Heart right ventricle (tissue), 16 donors: Measurements from ENCODE around the gene SUFU. TPM values are rescaled to one million over a fixed set of nuclear protein-coding genes. Genes with fewer than 3 reads are reported as not detected.

Source experiments
- ATAC-seq, 8 donors: fragments of 200-7000 bp; cut with Tn5 transposase; one replicate each; pipeline ENCODE4 v1.9.1; 2020; ENCODE audit warnings: mild to moderate bottlenecking in 8 of 8, moderate library complexity in 8 of 8, moderate number of reproducible peaks in 1 of 8
- DNase-seq, 2 donors: peaks; one replicate each; pipeline ENCODE4 v3.0.0-alpha.2; 2020
- H3K27ac ChIP-seq, 10 donors: fragments of 200-600 bp; sonication (generic) in 2 of 10; one replicate each; pipeline versions ENCODE4 v1.5.0 to v1.8.0; 2020 to 2022; ENCODE audit warnings: mild to moderate bottlenecking in 3 of 10
- H3K27me3 ChIP-seq, 7 donors: fragments of 200-600 bp; one replicate each; pipeline ENCODE4 v1.8.0; 2021 to 2022; ENCODE audit warnings: mild to moderate bottlenecking in 2 of 7
- H3K36me3 ChIP-seq, 9 donors: fragments of 200-600 bp; sonication (generic) in 1 of 9; one replicate each; pipeline versions ENCODE4 v1.5.0 to v1.8.0; 2020 to 2022; ENCODE audit warnings: mild to moderate bottlenecking in 2 of 9
- H3K4me1 ChIP-seq, 9 donors: fragments of 200-600 bp; sonication (generic) in 1 of 9; one replicate each; pipeline versions ENCODE4 v1.5.0 to v1.8.0; 2020 to 2022; ENCODE audit warnings: mild to moderate bottlenecking in 4 of 9
- H3K4me3 ChIP-seq, 10 donors: fragments of 200-600 bp; sonication (generic) in 2 of 10; one replicate each; pipeline versions ENCODE4 v1.5.0 to v1.8.0; 2020 to 2022; ENCODE audit warnings: mild to moderate bottlenecking in 7 of 10, moderate library complexity in 2 of 10
- H3K9me3 ChIP-seq, 11 donors: fragments of 200-600 bp in 10 of 11; sonication (generic) in 2 of 11; one replicate each; pipeline versions ENCODE4 v1.5.0 to v1.8.0; 2013 to 2022; ENCODE audit warnings: mild to moderate bottlenecking in 2 of 11, control low read depth in 1 of 11, moderate library complexity in 1 of 11
- WGBS, 2 donors: extraction: QIAGEN DNeasy Blood & Tissue Kit; methylation state at CpG; one replicate each; pipeline ENCODE4 v1.1.7; 2013; ENCODE audit warnings: inconsistent platforms in 1 of 2; 5-methylcytosine and 5-hydroxymethylcytosine counted together
- intact Hi-C, 10 donors: fragments of 100-400 bp; cut with DNase I; formaldehyde crosslinking; loops; one replicate each; pipeline versions ENCODE4 v1.11.1 to v1.14.2; 2022
- polyA plus RNA-seq, 2 donors: library from polyadenylated mRNA; stranded (reverse); fragments of 200-250 nt; gene quantifications; one replicate each; pipeline ENCODE4 v1.2.3, GENCODE V29; 2013
- total RNA-seq, 10 donors: library from RNA; stranded (reverse); fragmentation: NEBNext Ultra II Directional in 3 of 10; extraction: Animal tissue kit (Norgen Biotek cat#: 25700) in 3 of 10; gene quantifications; one replicate each; pipeline versions ENCODE4 v1.2.1 to v1.2.4, GENCODE V29; 2021 to 2023
- TF ChIP-seq, protein P1 (sequence below), 9 donors: fragments of 200-600 bp; sonication (generic) in 2 of 9; IDR thresholded peaks; one replicate each; pipeline versions ENCODE4 v1.5.0 to v1.8.0; 2021 to 2022; ENCODE audit warnings: antibody characterized with exemption in 9 of 9, mild to moderate bottlenecking in 5 of 9, moderate library complexity in 1 of 9
- donor health status: Arrhythmogenic right ventricular cardiomyopathy.
- donor health status: ischemic (EF 13 %, LVEDD 7.1; RV severe dilation, severe dysfunction).
- donor health status: healthy with polysubstance abuse.
- donor health status: DM: no; HTN: yes; CAD: no.
- donor health status: DM: no; HTN: no; CAD: no.
- donor health status: ischemic (EF 25% LVEDD 6.9; RV normal size, moderate dysfunction).
- donor health status: ischemic (EF 25% LVEDD 5.7; RV mildly dilated, moderate dysfunction).
- donor health status: healthy.
- donor health status: DM: yes; HTN: yes; CAD: no.
- donor health status: Ischemic cardiomyopathy.
- donor health status: ischemic (EF 35%, LVEDD 5.7; RV mildly dilated, moderate dysfunction).
- donor health status: nonischemic (EF 11% LVEDD 7.7; RV severe dilation, severe dysfunction).
- donor health status: DM: yes; HTN: yes; CAD: no.
- donor health status: PGD.
- donor health status: ischemic (EF 29% LVEDD 5.4; RV normal size, mild dysfunction).
- donor health status: nonischemic (EF 23%, LVEDD 6.1; RV moderate dilation, normal function).

The SUFU gene
- total and polyA plus RNA-seq, 12 donors: 3.3 to 10.1 (median 7.2) TPM

GRCh38 chr10:102654969-102655368 lies 151.2 kb downstream of the SUFU start:
- ATAC-seq (no peak), DNase-seq (no peak)
- Histone ChIP-seq H3K9me3 (no peaks in the 10 kb centered on the region), H3K27me3 (no peaks in the 10 kb centered on the region), H3K4me1 (peaks cover 31 to 76% (median 60%) of the 10 kb centered on the region in 9 donors), H3K4me3 (no peak overlapping the region), H3K36me3 (peaks cover 0 to 88% (median 43%) of the 10 kb centered on the region in 9 donors), H3K27ac (peak overlapping the region in 1 of 10 donors; percentile 20)
- intact Hi-C loops: loop anchor here in 1 of 10 donors (5.0 kb wide), 1 partner anchor 57 kb away; the partner anchor contains the start of genes ARL3 and SFXN2
- TF ChIP-seq, protein P1, sequence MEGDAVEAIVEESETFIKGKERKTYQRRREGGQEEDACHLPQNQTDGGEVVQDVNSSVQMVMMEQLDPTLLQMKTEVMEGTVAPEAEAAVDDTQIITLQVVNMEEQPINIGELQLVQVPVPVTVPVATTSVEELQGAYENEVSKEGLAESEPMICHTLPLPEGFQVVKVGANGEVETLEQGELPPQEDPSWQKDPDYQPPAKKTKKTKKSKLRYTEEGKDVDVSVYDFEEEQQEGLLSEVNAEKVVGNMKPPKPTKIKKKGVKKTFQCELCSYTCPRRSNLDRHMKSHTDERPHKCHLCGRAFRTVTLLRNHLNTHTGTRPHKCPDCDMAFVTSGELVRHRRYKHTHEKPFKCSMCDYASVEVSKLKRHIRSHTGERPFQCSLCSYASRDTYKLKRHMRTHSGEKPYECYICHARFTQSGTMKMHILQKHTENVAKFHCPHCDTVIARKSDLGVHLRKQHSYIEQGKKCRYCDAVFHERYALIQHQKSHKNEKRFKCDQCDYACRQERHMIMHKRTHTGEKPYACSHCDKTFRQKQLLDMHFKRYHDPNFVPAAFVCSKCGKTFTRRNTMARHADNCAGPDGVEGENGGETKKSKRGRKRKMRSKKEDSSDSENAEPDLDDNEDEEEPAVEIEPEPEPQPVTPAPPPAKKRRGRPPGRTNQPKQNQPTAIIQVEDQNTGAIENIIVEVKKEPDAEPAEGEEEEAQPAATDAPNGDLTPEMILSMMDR (IDR thresholded peaks at IDR 0.05): no peak
- WGBS, 2 donors: 89 to 92% methylated on average over 12 of the region's 12 CpGs

DNA sequence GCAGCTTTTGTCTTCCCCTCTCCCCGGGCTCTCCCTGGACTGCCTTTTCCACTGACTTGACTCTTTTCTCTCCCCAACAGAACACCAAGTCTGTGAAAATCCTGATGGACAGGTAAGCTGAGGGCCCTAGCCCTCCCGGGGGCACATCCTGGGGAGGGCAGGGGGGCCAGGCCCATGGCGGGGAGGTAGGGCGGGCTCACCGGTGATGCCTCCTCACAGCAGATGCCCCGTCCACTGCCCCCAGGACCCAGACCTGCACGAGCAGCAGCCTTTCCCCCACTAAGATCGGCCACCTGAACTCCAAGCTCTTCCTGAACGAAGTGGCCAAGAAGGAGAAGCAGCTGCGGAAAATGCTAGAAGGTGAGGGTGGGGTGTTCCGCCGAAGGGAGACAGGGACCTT lies 152.3 kb downstream of the SUFU start:
- Histone ChIP-seq H3K27me3 (no peaks in the 10 kb centered on the region), H3K4me1 (peaks cover 27 to 76% (median 56%) of the 10 kb centered on the region in 9 donors), H3K36me3 (peaks cover 0 to 84% (median 43%) of the 10 kb centered on the region in 9 donors), H3K27ac (no peak overlapping the region), H3K9me3 (no peaks in the 10 kb centered on the region), H3K4me3 (no peak overlapping the region)
- intact Hi-C loops: no loop called here
- DNase-seq (no peak), ATAC-seq (no peak)
- TF ChIP-seq, protein P1 (IDR thresholded peaks at IDR 0.05): no peak
- 90 to 93% methylated on average over 12 of the region's 12 CpGs for WGBS, 2 donors

DNA sequence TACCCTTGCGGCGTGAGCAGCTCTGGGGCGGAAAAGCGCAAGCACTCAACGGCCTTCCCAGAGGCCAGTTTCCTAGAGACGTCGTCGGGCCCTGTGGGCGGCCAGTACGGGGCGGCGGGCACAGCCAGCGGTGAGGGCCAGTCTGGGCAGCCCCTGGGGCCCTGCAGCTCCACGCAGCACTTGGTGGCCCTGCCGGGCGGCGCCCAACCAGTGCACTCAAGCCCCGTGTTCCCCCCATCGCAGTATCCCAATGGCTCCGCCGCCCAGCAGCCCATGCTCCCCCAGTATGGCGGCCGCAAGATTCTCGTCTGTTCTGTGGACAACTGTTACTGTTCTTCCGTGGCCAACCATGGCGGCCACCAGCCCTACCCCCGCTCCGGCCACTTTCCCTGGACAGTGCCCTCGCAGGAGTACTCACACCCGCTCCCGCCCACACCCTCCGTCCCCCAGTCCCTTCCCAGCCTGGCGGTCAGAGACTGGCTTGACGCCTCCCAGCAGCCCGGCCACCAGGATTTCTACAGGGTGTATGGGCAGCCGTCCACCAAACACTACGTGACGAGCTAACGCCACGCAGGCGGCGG lies 153.1 kb downstream of the SUFU start:
- DNase-seq (no peak), ATAC-seq (no peak)
- Histone ChIP-seq H3K27ac (peak overlapping the region in 8 of 10 donors; percentile 35 to 77 (median 71)), H3K9me3 (no peaks in the 10 kb centered on the region), H3K36me3 (peaks cover 0 to 76% (median 43%) of the 10 kb centered on the region in 9 donors), H3K4me1 (peaks cover 21 to 76% (median 56%) of the 10 kb centered on the region in 9 donors), H3K4me3 (no peak overlapping the region), H3K27me3 (no peaks in the 10 kb centered on the region)
- TF ChIP-seq, protein P1 (IDR thresholded peaks at IDR 0.05): no peak
- intact Hi-C loops: no loop called here
- 91 to 92% methylated on average over 42 of the region's 42 CpGs for WGBS, 2 donors

GRCh38 chr10:102657451-102657850 lies 153.7 kb downstream of the SUFU start:
- intact Hi-C loops: no loop called here
- WGBS, 2 donors: 55 to 75% methylated on average over 11 of the region's 11 CpGs
- peaks cover 21 to 71% (median 50%) of the 10 kb centered on the region in 9 donors for H3K4me1 ChIP-seq
- TF ChIP-seq, protein P1 (IDR thresholded peaks at IDR 0.05): no peak
- no peak overlapping the region for H3K4me3 ChIP-seq
- H3K27ac ChIP-seq: peak overlapping the region in 9 of 10 donors; percentile 35 to 77 (median 72)
- no peak for ATAC-seq
- H3K27me3 ChIP-seq: no peaks in the 10 kb centered on the region
- H3K9me3 ChIP-seq: no peaks in the 10 kb centered on the region
- no peak for DNase-seq
- peaks cover 0 to 70% (median 43%) of the 10 kb centered on the region in 9 donors for H3K36me3 ChIP-seq
